HG03280 (cell line): ENCODE data around the gene OSMR.
"Not testable (repeated sequence)": the region's sequence is repeated elsewhere in the genome, so short reads cannot be mapped to it uniquely, and the experiment has no call there.

Experiments used
- ATAC-seq: cut with Tn5 transposase; IDR thresholded peaks from one replicate; pipeline ENCODE4 v1.9.1; 2021; ENCODE audit warnings: mild to moderate bottlenecking, moderate library complexity; ENCODE audit not compliant: unreplicated experiment

The OSMR gene

GRCh38 chr5:38830521-38831051 is 15.2 kb upstream of the OSMR start:
- no peak for ATAC-seq

DNA sequence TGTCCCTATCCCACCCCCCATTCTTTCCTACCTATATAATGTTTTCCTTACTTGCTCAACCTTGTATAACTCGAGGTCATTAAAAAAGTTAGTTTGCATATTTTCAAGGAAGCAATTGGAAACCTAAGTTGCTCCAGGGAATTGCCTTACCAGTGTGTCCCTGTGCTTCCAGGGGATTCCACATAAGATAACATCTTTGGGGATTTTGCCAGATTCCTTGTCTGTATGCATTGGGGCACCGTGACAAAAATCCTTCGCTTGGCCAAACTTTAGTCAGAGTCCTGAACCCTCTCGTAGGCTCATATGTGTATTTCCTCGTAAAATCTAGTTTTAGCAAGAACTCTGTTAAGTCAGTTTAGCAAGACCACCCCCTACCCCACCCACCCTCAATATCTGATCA is 14.7 kb upstream of the OSMR start:
- no peak for ATAC-seq

GRCh38 chr5:38831909-38832308 is 13.9 kb upstream of the OSMR start:
- no peak for ATAC-seq

DNA sequence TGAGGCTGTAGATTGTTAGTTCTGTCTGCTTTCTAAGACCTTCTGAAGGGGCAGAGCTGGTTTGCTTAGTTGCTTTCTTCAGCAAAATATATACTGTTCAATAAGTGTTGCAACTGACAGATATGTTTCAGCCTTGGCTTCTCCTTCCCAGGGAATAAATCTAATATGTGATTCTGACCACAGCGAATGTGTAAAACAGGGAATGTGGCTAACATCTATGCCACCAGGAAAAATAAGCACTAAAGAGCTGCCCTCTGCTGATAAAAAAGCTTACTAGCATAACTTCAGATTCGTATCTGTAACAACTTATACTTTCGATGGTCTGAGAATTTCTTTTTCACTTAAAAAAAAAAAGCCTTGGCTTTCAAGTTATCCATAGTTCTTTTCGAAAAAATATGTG is 13.0 kb upstream of the OSMR start:
- ATAC-seq, result no peak

DNA sequence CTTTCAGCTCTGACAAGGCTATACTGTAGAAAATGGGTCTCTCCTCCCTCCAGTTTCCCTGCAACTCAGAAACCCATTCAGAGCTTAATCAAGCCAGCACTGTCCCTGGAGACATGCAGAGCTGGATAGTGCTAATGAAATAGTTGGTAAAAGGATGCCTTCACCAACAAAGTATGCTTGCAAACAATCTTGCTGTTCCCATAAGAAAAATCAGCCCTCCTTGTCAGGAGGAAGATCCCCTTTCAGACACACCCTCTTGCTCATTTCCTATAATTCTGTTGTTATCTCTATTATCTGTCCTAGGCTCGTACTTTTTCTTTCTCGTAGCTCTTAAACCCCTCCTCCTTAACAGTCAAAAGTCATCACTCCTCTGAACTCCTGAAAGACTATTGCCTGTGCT is 9.9 kb upstream of the OSMR start:
- ATAC-seq, result no peak

DNA sequence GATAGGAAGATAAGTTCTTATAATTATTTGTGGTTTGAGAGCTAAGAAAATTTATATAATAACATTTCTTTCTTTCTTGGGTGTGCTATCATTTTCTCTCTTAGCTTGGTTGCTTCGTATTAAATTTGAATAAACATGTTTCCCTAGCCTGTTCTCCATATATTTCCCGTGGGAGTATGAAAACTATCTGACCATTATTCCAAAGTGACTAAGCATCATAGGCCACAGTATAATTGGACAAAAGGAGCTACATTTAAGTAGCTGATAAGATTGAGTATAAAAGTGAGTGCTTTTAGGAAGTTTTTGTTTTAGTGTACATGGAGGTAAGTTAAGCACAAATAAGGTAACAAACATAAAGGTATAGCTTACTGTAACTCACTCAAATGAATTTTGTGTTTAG is 8.4 kb upstream of the OSMR start:
- no peak for ATAC-seq

DNA sequence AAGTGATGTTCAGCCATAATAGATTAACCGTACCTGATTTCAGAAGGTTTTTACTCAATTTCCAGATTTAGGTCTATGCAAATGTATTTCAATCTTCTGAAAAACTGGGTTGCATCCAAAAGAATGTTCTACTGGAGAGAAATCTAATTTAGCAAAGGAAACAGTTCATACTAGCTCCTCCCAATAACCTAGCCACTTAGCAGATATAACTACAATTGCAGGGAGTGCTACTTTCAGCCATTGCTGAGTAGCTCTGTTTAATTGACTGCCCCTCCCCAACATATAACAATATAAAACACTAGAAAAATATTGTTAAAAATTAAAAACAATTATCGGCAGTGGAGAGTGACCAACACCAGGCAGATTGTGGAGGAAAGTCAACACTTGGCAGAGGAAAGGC is 7.9 kb upstream of the OSMR start:
- ATAC-seq, result no peak

GRCh38 chr5:38843665-38844064 is 2.1 kb upstream of the OSMR start:
- no peak for ATAC-seq

DNA sequence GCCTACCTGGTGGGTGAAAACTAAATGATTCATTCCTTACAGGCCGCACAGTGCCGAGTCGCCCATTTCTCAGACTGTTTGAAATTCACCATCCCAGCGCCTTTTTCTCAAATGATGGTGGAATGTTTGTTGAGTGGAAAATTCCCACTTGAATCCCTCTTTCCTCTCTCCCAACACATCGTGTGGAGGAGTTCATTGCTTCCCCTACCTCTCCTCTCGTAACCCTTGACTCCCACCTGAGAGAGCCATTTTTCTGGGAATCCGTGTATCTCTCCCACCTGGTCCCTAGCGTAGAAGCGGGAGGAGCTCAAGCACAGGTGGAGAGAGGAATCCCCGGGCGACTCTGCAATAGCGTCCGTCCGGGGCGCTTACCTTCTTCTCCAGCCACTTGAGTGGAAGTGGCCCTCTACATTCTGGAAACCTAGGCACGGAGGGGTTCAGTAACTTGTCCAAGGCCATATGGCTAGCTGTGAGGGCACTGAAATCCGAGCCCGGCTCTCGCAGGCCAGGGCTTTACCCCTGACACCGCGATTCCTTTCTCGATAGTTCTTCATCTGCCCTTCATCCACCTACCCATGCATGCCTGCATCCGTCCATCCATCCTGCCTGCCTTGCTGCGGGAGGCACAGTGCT is 683 bp downstream of the OSMR start:
- no peak for ATAC-seq

- ATAC-seq, result no peak
Measured at GRCh38 chr5:38847559-38848347, 1.9 kb downstream of the OSMR start.

GRCh38 chr5:38848637-38849036 is 2.8 kb downstream of the OSMR start:
- no peak for ATAC-seq

DNA sequence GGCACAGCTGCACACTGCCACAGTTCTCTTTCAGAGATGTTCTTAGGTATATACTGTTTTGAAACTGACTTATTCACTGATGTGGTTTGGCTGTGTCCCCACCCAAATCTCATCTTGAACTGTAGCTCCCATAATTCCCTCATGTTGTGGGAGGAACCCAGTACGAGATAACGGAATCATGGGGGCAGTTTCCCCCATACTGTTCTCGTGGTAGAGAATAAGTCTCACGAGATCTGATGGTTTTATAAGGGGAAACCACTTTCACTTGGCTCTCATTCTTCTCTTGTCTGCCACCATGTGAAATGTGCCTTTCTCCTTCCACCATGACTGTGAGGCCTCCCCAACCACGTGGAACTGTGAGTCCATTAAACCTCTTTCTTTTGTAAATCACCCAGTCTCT is 5.8 kb downstream of the OSMR start:
- not testable (repeated sequence) for ATAC-seq

DNA sequence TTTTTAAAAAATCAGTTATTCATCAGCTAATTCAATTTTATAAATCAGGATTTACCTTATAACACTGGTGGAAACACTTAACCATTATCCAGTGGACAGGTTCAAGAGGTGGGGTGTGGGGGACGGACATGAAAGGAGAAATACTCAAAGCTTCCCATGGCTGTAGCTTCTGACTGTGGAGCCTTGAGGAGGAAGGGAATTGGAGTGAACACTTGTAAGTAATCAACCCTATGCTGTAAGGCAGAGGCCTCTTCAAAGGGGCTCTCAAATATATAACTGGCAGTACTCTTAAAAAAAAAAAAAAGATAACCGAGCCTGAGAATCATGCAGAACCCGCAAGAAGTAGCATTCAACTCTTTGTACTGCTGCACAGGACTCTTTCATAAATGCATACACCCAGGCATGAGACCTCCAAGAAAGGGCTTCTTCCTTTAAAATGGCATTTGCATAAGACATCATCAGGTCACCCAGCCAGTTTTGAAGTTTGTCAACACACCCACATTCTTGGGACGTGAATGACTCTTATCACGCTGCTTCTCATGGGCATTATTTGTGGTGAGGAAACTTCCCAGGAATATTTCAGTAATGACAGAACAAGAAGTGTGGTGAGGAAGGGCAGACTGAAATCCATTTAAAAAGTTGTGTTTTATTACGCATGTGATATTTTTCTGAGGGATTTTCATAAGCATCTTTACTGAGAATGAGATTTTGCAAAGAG is 8.1 kb downstream of the OSMR start:
- no peak for ATAC-seq

GRCh38 chr5:38854907-38855306 is 9.1 kb downstream of the OSMR start:
- no peak for ATAC-seq

GRCh38 chr5:38856660-38857059 is 10.8 kb downstream of the OSMR start:
- no peak for ATAC-seq

GRCh38 chr5:38858839-38859238 is 13.0 kb downstream of the OSMR start:
- no peak for ATAC-seq

DNA sequence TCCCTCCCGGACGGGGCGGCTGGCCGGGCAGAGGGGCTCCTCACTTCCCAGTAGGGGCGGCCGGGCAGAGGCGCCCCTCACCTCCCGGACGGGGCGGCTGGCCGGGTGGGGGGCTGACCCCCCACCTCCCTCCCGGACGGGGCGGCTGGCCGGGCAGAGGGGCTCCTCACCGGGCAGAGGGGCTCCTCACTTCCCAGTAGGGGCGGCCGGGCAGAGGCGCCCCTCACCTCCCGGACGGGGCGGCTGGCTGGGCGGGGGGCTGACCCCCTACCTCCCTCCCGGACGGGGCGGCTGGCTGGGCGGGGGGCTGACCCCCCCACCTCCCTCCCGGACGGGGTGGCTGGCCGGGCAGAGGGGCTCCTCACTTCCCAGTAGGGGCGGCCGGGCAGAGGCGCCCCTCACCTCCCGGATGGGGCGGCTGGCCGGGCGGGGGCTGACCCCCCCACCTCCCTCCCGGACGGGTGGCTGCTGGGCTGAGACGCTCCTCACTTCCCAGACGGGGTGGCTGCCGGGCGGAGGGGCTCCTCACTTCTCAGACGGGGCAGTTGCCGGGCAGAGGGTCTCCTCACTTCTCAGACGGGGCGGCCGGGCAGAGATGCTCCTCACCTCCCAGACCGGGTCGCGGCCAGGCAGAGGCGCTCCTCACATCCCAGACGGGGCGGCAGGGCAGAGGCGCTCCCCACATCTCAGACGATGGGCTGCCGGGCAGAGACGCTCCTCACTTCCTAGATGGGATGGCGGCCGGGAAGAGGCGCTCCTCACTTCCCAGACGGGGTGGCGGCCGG is 16.4 kb downstream of the OSMR start:
- ATAC-seq, result not testable (repeated sequence)

GRCh38 chr5:38866362-38867031 is 20.7 kb downstream of the OSMR start:
- no peak for ATAC-seq

GRCh38 chr5:38867032-38867398 is 21.2 kb downstream of the OSMR start:
- ATAC-seq, result no peak

- ATAC-seq, result no peak
Measured at GRCh38 chr5:38867416-38867815, 21.6 kb downstream of the OSMR start.

DNA sequence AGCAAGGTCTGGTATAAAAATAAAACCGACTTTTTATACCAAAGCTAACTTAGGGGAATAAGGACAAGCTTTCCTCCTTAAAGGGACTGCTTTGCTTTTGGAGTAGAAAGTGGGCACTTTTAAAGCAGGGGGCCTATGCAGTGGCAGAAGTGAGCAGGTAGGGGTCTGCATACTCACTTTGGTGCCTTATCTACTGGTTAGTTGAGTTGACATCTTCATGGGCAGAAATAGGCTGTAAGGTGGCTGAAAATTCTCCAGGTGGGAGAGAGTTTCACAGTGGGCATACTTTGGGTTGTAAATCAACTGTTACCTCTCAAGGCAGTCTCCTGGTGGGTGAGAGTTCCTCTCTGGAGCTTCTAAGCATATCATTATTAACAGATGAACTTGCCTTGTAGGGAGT is 24.8 kb downstream of the OSMR start:
- ATAC-seq, result no peak
